CD14-positive monocyte (primary cell): ENCODE data around the gene LRRC74A. TPM values are rescaled to one million over a fixed set of nuclear protein-coding genes. Genes with fewer than 3 reads are reported as not detected.
A peak's percentile ranks its signal among the peaks of the same experiment; 100 is the strongest.

ENCODE experiments used
- DNase-seq, 3 donors: peaks; one replicate each; pipeline ENCODE4 v3.0.0-alpha.2; 2011 to 2022
- H2AFZ ChIP-seq: 2 replicates; pipeline ENCODE4 v1.6.0; 2012; ENCODE audit warnings: mild to moderate bottlenecking, low read depth, low read length, inconsistent platforms; ENCODE audit not compliant: insufficient read depth, poor library complexity, severe bottlenecking
- H3K27ac ChIP-seq, 2 donors: 1 replicate in 1 of 2; 2 replicates in 1 of 2; pipeline ENCODE4 v1.5.1; 2012 to 2013; ENCODE audit warnings: low read length in 2 of 2, control low read depth in 1 of 2, inconsistent platforms in 1 of 2, low read depth in 1 of 2, mild to moderate bottlenecking in 1 of 2
- H3K27me3 ChIP-seq, 2 donors: one replicate each; pipeline versions ENCODE4 v1.6.0 to v1.6.1; 2011 to 2013; ENCODE audit warnings: low read length in 2 of 2; ENCODE audit not compliant: control insufficient read depth in 2 of 2, insufficient read depth in 2 of 2
- H3K36me3 ChIP-seq, 2 donors: replicated peaks in 1 of 2; 1 replicate in 1 of 2; 2 replicates in 1 of 2; pipeline versions ENCODE4 v1.5.1 to v1.6.1; 2012 to 2013; ENCODE audit warnings: low read length in 2 of 2, control low read depth in 1 of 2, inconsistent platforms in 1 of 2, mild to moderate bottlenecking in 1 of 2; ENCODE audit not compliant: insufficient read depth in 2 of 2, control insufficient read depth in 1 of 2
- H3K4me1 ChIP-seq, 2 donors: 1 replicate in 1 of 2; 2 replicates in 1 of 2; pipeline versions ENCODE4 v1.5.1 to v1.6.1; 2012 to 2013; ENCODE audit warnings: low read length in 2 of 2, control low read depth in 1 of 2, inconsistent platforms in 1 of 2, mild to moderate bottlenecking in 1 of 2, moderate library complexity in 1 of 2; ENCODE audit not compliant: insufficient read depth in 2 of 2, control insufficient read depth in 1 of 2
- H3K4me2 ChIP-seq: replicated peaks from 2 replicates; pipeline ENCODE3; 2012; ENCODE audit warnings: low read length, moderate library complexity, mild to moderate bottlenecking; ENCODE audit not compliant: poor library complexity, severe bottlenecking; ENCODE audit errors: extremely low read depth
- H3K4me3 ChIP-seq, 3 experiments: fragments of 200-600 bp in 1 of 3; sonication (generic) in 1 of 3; replicated peaks in 1 of 3; 1 replicate in 2 of 3; 2 replicates in 1 of 3; pipeline ENCODE4 v1.5.1; 2011 to 2013; ENCODE audit warnings: low read length in 3 of 3, mild to moderate bottlenecking in 3 of 3, control low read depth in 2 of 3, low read depth in 2 of 3, inconsistent platforms in 1 of 3, moderate library complexity in 1 of 3
- H3K79me2 ChIP-seq: 2 replicates; pipeline ENCODE4 v1.6.0; 2012; ENCODE audit warnings: mild to moderate bottlenecking, control low read depth, inconsistent platforms, low read length, moderate library complexity; ENCODE audit not compliant: insufficient read depth
- H3K9ac ChIP-seq: 2 replicates; pipeline ENCODE4 v1.6.0; 2017; ENCODE audit warnings: low read length, mild to moderate bottlenecking; ENCODE audit not compliant: insufficient read depth, poor library complexity, severe bottlenecking
- H3K9me3 ChIP-seq, 2 donors: replicated peaks in 1 of 2; 1 replicate in 1 of 2; 2 replicates in 1 of 2; pipeline versions ENCODE4 v1.5.1 to v1.6.1; 2012 to 2013; ENCODE audit warnings: low read length in 2 of 2, control low read depth in 1 of 2; ENCODE audit not compliant: control insufficient read depth in 1 of 2, insufficient read depth in 1 of 2
- H4K20me1 ChIP-seq: 2 replicates; pipeline ENCODE4 v1.6.0; 2012; ENCODE audit warnings: mild to moderate bottlenecking, low read length, control low read depth, moderate library complexity; ENCODE audit not compliant: insufficient read depth
- H3K27ac Mint-ChIP-seq, 7 donors: one replicate each; pipeline ENCODE4 v1.8.0; 2020; ENCODE audit warnings: mild to moderate bottlenecking in 7 of 7, mixed read lengths in 7 of 7, moderate library complexity in 6 of 7, inconsistent platforms in 2 of 7
- H3K27me3 Mint-ChIP-seq, 3 donors: one replicate each; pipeline ENCODE4 v1.8.0; 2021 to 2022; ENCODE audit warnings: low read depth in 3 of 3, mild to moderate bottlenecking in 3 of 3, mixed read lengths in 3 of 3, moderate library complexity in 3 of 3, inconsistent platforms in 1 of 3
- H3K36me3 Mint-ChIP-seq, 2 donors: one replicate each; pipeline ENCODE4 v1.8.0; 2020; ENCODE audit warnings: mixed read lengths in 2 of 2, inconsistent platforms in 1 of 2, mild to moderate bottlenecking in 1 of 2
- H3K4me1 Mint-ChIP-seq: one replicate; pipeline ENCODE4 v1.8.0; 2020; ENCODE audit warnings: mild to moderate bottlenecking, mixed read lengths
- H3K4me3 Mint-ChIP-seq, 2 donors: one replicate each; pipeline ENCODE4 v1.8.0; 2020; ENCODE audit warnings: mild to moderate bottlenecking in 2 of 2, mixed read lengths in 2 of 2, moderate library complexity in 1 of 2
- H3K9me3 Mint-ChIP-seq, 7 donors: one replicate each; pipeline ENCODE4 v1.8.0; 2020 to 2022; ENCODE audit warnings: mixed read lengths in 7 of 7, mild to moderate bottlenecking in 6 of 7, moderate library complexity in 6 of 7, inconsistent platforms in 2 of 7
- WGBS: methylation state at CpG from one replicate; pipeline ENCODE4 v1.1.5; 2013; ENCODE audit warnings: missing lambda C conversion rate; ENCODE audit not compliant: insufficient coverage; 5-methylcytosine and 5-hydroxymethylcytosine counted together
- intact Hi-C, 2 donors: fragments of 100-400 bp; cut with micrococcal nuclease; formaldehyde crosslinking; loops; one replicate each; pipeline versions ENCODE4 v1.15.0 to v1.15.1; 2023
- polyA plus RNA-seq, 3 donors: library from polyadenylated mRNA; depleted of rRNA in 1 of 3; unstranded in 2 of 3; stranded (reverse) in 1 of 3; fragments of 300-500 nt in 2 of 3; fragments of >200 nt in 1 of 3; fragmentation: Illumina TruSeq in 2 of 3; gene quantifications; 1 replicate in 2 of 3; 2 replicates in 1 of 3; pipeline ENCODE4 v1.2.3, GENCODE V29; 2012 to 2021
- TF ChIP-seq, protein P1 (sequence below): fragments of 200-600 bp; IDR thresholded peaks from one replicate; pipeline ENCODE4 v1.8.0; 2022; ENCODE audit warnings: antibody characterized with exemption, mild to moderate bottlenecking

LRRC74A gene
- polyA plus RNA-seq, 3 donors: 0.24 TPM; not detected in 2

DNA sequence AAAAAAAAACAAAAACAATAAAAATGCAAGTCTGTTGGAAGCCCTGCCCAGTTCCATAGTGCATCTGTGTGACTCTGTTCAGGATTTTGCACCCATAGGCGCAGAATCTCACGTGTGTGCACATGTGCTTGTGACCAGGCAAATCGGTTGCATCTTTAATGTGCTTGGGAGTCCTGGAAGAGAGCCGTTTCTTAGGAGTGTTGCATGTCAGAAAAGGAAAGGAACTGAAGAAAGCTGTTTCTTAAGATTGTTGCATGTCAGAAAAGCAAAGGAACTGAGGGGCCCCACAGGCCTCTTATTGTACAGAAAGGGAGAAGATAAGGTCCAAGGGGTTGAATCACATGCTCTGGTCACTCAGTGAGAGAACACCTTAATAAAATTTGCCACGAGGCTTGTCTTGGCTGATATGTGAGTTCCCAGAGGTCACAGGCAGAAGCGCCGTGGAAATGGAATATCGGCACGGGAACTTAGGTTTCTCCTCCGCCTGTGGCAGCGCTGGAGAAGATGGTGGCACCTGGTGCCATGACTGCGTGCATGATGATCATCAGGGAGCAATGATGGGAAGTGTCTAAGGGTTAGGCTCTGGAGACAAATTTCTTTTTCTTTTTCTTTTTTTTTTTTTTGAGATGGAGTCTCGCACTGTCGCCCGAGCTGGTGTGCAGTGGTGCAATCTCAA, 90.0 kb downstream of the LRRC74A start:
- no peak for DNase-seq
- peak overlapping the region in 3 of 7 donors; percentile 17 to 54 (median 22) for H3K27ac Mint-ChIP-seq
- Histone ChIP-seq H3K4me2 (no peak overlapping the region), H3K27me3 (no peaks in the 10 kb centered on the region), H2AFZ (no peak overlapping the region), H3K4me1 (peaks cover 44 to 55% of the 10 kb centered on the region in 2 donors), H4K20me1 (no peaks in the 10 kb centered on the region), H3K79me2 (no peaks in the 10 kb centered on the region), H3K9me3 (no peaks in the 10 kb centered on the region), H3K36me3 (no peaks in the 10 kb centered on the region), H3K4me3 (no peak overlapping the region), H3K27ac (no peak overlapping the region), H3K9ac (no peak overlapping the region)
- TF ChIP-seq, protein P1, sequence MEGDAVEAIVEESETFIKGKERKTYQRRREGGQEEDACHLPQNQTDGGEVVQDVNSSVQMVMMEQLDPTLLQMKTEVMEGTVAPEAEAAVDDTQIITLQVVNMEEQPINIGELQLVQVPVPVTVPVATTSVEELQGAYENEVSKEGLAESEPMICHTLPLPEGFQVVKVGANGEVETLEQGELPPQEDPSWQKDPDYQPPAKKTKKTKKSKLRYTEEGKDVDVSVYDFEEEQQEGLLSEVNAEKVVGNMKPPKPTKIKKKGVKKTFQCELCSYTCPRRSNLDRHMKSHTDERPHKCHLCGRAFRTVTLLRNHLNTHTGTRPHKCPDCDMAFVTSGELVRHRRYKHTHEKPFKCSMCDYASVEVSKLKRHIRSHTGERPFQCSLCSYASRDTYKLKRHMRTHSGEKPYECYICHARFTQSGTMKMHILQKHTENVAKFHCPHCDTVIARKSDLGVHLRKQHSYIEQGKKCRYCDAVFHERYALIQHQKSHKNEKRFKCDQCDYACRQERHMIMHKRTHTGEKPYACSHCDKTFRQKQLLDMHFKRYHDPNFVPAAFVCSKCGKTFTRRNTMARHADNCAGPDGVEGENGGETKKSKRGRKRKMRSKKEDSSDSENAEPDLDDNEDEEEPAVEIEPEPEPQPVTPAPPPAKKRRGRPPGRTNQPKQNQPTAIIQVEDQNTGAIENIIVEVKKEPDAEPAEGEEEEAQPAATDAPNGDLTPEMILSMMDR: no peak
- WGBS: 58% methylated on average over 11 of the region's 15 CpGs
- peaks cover 55% of the 10 kb centered on the region for H3K4me1 Mint-ChIP-seq
- peaks cover 6 to 19% (median 18%) of the 10 kb centered on the region in 3 donors for H3K27me3 Mint-ChIP-seq
- H3K4me3 Mint-ChIP-seq: no peak overlapping the region
- intact Hi-C loops: loop anchor here (5.0 kb wide), 3 partner anchors 39 to 136 kb away; no protein-coding TSS in a partner anchor
- H3K9me3 Mint-ChIP-seq: no peaks in the 10 kb centered on the region
- no peaks in the 10 kb centered on the region for H3K36me3 Mint-ChIP-seq

DNA sequence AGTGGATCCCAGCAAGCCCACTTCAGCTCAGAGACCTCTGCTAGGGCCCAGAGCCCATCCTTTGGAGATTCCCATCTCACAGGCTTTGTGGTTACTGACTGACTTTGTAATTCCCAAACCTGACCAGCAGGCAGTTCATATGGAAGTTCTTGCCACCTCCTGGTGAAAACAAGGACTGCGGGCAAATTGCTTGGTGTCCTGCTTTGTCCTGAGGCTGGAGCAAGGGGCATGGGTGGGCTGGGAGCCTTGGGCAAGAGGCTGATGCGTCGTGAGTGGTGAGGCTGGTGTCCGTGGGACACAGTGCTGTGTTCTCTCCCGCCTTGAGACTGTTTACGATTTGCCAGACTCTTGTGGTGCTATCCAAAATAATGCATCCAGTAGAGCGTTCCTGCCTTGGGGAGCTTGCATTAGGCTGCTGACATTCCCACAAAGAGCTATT, 91.0 kb downstream of the LRRC74A start:
- H3K4me2 ChIP-seq: no peak overlapping the region
- Mint-ChIP-seq H3K4me1 (peaks cover 55% of the 10 kb centered on the region), H3K27ac (peak overlapping the region in 5 of 7 donors; percentile 89 to 96 (median 94)), H3K4me3 (no peak overlapping the region), H3K27me3 (peaks cover 8 to 25% (median 18%) of the 10 kb centered on the region in 3 donors), H3K9me3 (no peaks in the 10 kb centered on the region), H3K36me3 (no peaks in the 10 kb centered on the region)
- no peaks in the 10 kb centered on the region for H4K20me1 ChIP-seq
- intact Hi-C loops: loop anchor here (5.0 kb wide), 3 partner anchors 40 to 135 kb away; no protein-coding TSS in a partner anchor
- H3K4me3 ChIP-seq: no peak overlapping the region
- H3K27me3 ChIP-seq: no peaks in the 10 kb centered on the region
- no peaks in the 10 kb centered on the region for H3K79me2 ChIP-seq
- no peak overlapping the region for H3K27ac ChIP-seq
- peak; percentile 37 to 63 (median 61) for DNase-seq
- no peak overlapping the region for H2AFZ ChIP-seq
- no peaks in the 10 kb centered on the region for H3K36me3 ChIP-seq
- H3K4me1 ChIP-seq: peaks cover 44 to 56% of the 10 kb centered on the region in 2 donors
- WGBS: 90% methylated on average over 6 of the region's 7 CpGs
- no peak overlapping the region for H3K9ac ChIP-seq
- TF ChIP-seq, protein P1: peak; percentile 81
- no peaks in the 10 kb centered on the region for H3K9me3 ChIP-seq
